RWPE1 (cell line): ENCODE results near the gene SUSD2.

Experiments used
- CTCF ChIA-PET: fragments of 350-600 bp; sonication (Branson Sonifier 250); formaldehyde crosslinking; extraction: SDS; loops from one replicate; lab custom pipeline; 2021; lab: Yijun Ruan, JAX
- POLR2A ChIA-PET: fragments of 400-600 bp; formaldehyde crosslinking; extraction: SDS; loops from one replicate; lab custom pipeline; 2020; ENCODE audit warnings: antibody characterized with exemption; ENCODE audit not compliant: low non-redundant PET; lab: Yijun Ruan, JAX
- DNase-seq: peaks from one replicate; pipeline ENCODE4 v3.0.0; 2012; ENCODE audit warnings: low spot score
- H3K27ac ChIP-seq: fragments of 450-650 bp; 2 replicates; pipeline ENCODE4 v1.5.1; 2017
- CTCF ChIP-seq: fragments of 450-650 bp; conservative IDR thresholded peaks from 2 replicates; pipeline ENCODE4 v1.5.1; 2017; ENCODE audit warnings: low read depth, mild to moderate bottlenecking

SUSD2 gene

GRCh38 chr22:24185501-24186351 is 4.4 kb downstream of the SUSD2 start:
- TF ChIP-seq CTCF, result no peak
- ChIA-PET POLR2A (no interaction called here), CTCF (no interaction called here)
- peak overlapping the region; percentile 21 for H3K27ac ChIP-seq
- DNase-seq, result no peak

- DNase-seq, result no peak
- TF ChIP-seq CTCF, result no peak
- CTCF ChIA-PET, result interaction anchor here (1.1 kb wide), 1 partner anchor 61 kb away, joined by 3 read pairs; no protein-coding TSS in a partner anchor
- H3K27ac ChIP-seq, result peak overlapping the region; percentile 21
- POLR2A ChIA-PET, result no interaction called here
These were observed 5.1 kb downstream of the SUSD2 start for GRCh38 chr22:24186352-24186740.

- CTCF ChIA-PET, result interaction anchor here (1.1 kb wide), 1 partner anchor 60 kb away, joined by 3 read pairs; no protein-coding TSS in a partner anchor
- POLR2A ChIA-PET, result no interaction called here
- peak overlapping the region; percentile 88 for H3K27ac ChIP-seq
- TF ChIP-seq CTCF, result no peak
- DNase-seq, result no peak
These were observed 5.8 kb downstream of the SUSD2 start for GRCh38 chr22:24186892-24187670.

- peak overlapping the region; percentile 88 for H3K27ac ChIP-seq
- no peak for DNase-seq
- ChIA-PET CTCF (no interaction called here), POLR2A (no interaction called here)
- TF ChIP-seq CTCF, result no peak
These were observed 6.7 kb downstream of the SUSD2 start for GRCh38 chr22:24187731-24188644.

GRCh38 chr22:24188705-24189248 is 7.5 kb downstream of the SUSD2 start:
- ChIA-PET POLR2A (no interaction called here), CTCF (interaction anchor here (0.6 to 1.6 kb wide), 9 partner anchors 8 to 698 kb away, joined by 3 to 14 read pairs (median 4); partner anchors contain the start of gene SUSD2)
- no peak for TF ChIP-seq CTCF
- peak; percentile 15 for DNase-seq
- H3K27ac ChIP-seq, result peak overlapping the region; percentile 88
